ENCODE data around the gene SGMS1. TPM values are rescaled to one million over a fixed set of nuclear protein-coding genes. Genes with fewer than 3 reads are reported as not detected.

The SGMS1 gene
- polyA plus RNA-seq, 1 donor from 2014 or later = 8.0 TPM

- Histone ChIP-seq H3K4me2 (ENCODE audit: low read length) (no peak overlapping the region), H3K9me2 (ENCODE audit: insufficient read depth, low read length) (no peaks in the 10 kb centered on the region), H3K36me3 (ENCODE audit: insufficient read depth, low read length) (no peaks in the 10 kb centered on the region), H3K27me3 (ENCODE audit: insufficient read depth, low read depth, low read length) (no peaks in the 10 kb centered on the region), H3K9me3 (ENCODE audit: low read length) (no peaks in the 10 kb centered on the region), H3K79me2 (replicated peaks; ENCODE audit: insufficient read depth, low read length) (no peaks in the 10 kb centered on the region), H3F3A (ENCODE audit: insufficient read depth, low read length, poor library complexity, severe bottlenecking) (no peaks in the 10 kb centered on the region), H3K9ac (ENCODE audit: low read length) (no peak overlapping the region), H2AFZ (ENCODE audit: low read depth, low read length) (no peak overlapping the region), H3K27ac (ENCODE audit: low read length) (no peak overlapping the region), H3K4me3 (ENCODE audit: low read length) (no peak overlapping the region), H4K20me1 (ENCODE audit: insufficient read depth) (no peaks in the 10 kb centered on the region)
- no peak for TF ChIP-seq TAF1 (IDR thresholded peaks at IDR 0.05; ENCODE audit: low read depth)
- no peak for TF ChIP-seq REST (IDR thresholded peaks at IDR 0.05; ENCODE audit: borderline replicate concordance)
- no peak for TF ChIP-seq EZH2 (IDR thresholded peaks at IDR 0.05; ENCODE audit: borderline replicate concordance, insufficient read depth, low read length, poor library complexity, severe bottlenecking)
- TF ChIP-seq SMC3 (conservative IDR thresholded peaks at IDR 0.05; ENCODE audit: poor library complexity) = no peak
- no peak for TF ChIP-seq CTCF (IDR thresholded peaks at IDR 0.05; ENCODE audit: poor library complexity, severe bottlenecking)
- no peak for TF ChIP-seq POLR2AphosphoS5 (IDR thresholded peaks at IDR 0.05)
- TF ChIP-seq RAD21 (conservative IDR thresholded peaks at IDR 0.05) = no peak
- no peak for TF ChIP-seq EP300 (conservative IDR thresholded peaks at IDR 0.05; ENCODE audit: poor library complexity, severe bottlenecking)
- TF ChIP-seq MXI1 (conservative IDR thresholded peaks at IDR 0.05; ENCODE audit: poor library complexity, severe bottlenecking) = no peak
Measured at GRCh38 chr10:50540069-50540825, 83.5 kb downstream of the SGMS1 start.

GRCh38 chr10:50538555-50539398 is 85.0 kb downstream of the SGMS1 start:
- Histone ChIP-seq H3K79me2 (replicated peaks; ENCODE audit: insufficient read depth, low read length) (no peaks in the 10 kb centered on the region), H3K9me3 (ENCODE audit: low read length) (no peaks in the 10 kb centered on the region), H3K36me3 (ENCODE audit: insufficient read depth, low read length) (no peaks in the 10 kb centered on the region), H3K9me2 (ENCODE audit: insufficient read depth, low read length) (no peaks in the 10 kb centered on the region), H3K4me3 (ENCODE audit: low read length) (no peak overlapping the region), H3K4me2 (ENCODE audit: low read length) (no peak overlapping the region), H3F3A (ENCODE audit: insufficient read depth, low read length, poor library complexity, severe bottlenecking) (no peaks in the 10 kb centered on the region), H2AFZ (ENCODE audit: low read depth, low read length) (no peak overlapping the region), H3K9ac (ENCODE audit: low read length) (no peak overlapping the region), H3K27ac (ENCODE audit: low read length) (no peak overlapping the region), H3K27me3 (ENCODE audit: insufficient read depth, low read depth, low read length) (no peaks in the 10 kb centered on the region), H4K20me1 (ENCODE audit: insufficient read depth) (no peaks in the 10 kb centered on the region)
- TF ChIP-seq TAF1 (IDR thresholded peaks at IDR 0.05; ENCODE audit: low read depth) (no peak), EP300 (conservative IDR thresholded peaks at IDR 0.05; ENCODE audit: poor library complexity, severe bottlenecking) (no peak), RAD21 (conservative IDR thresholded peaks at IDR 0.05) (no peak), SMC3 (conservative IDR thresholded peaks at IDR 0.05; ENCODE audit: poor library complexity) (no peak), CTCF (IDR thresholded peaks at IDR 0.05; ENCODE audit: poor library complexity, severe bottlenecking) (no peak), POLR2AphosphoS5 (IDR thresholded peaks at IDR 0.05) (no peak), MXI1 (conservative IDR thresholded peaks at IDR 0.05; ENCODE audit: poor library complexity, severe bottlenecking) (no peak), REST (IDR thresholded peaks at IDR 0.05; ENCODE audit: borderline replicate concordance) (no peak), EZH2 (IDR thresholded peaks at IDR 0.05; ENCODE audit: borderline replicate concordance, insufficient read depth, low read length, poor library complexity, severe bottlenecking) (no peak)

Measured in neural cell (in vitro differentiated cells).